Activated gamma-delta T cell treated with anti-CD3 and anti-CD28 coated beads, Interleukin-2, amount 50 U/mL, for 16 hours (primary cell): ENCODE measurements around the gene KDELR1.

Source experiments
- DNase-seq: peaks from one replicate; pipeline ENCODE4 v3.0.0-alpha.2; 2020; ENCODE audit warnings: low read depth

KDELR1 gene

GRCh38 chr19:48391100-48392005, at the start of gene KDELR1:
Gene KDELR1 (minus strand): TSS chr19:48391551. CDS start chr19:48391358, 193 bp downstream.
- DNase-seq = peak; percentile 63

GRCh38 chr19:48436586-48436985, 45.2 kb upstream of the KDELR1 start:
- DNase-seq = no peak

GRCh38 chr19:48433337-48433736, 42.0 kb upstream of the KDELR1 start:
- no peak for DNase-seq

GRCh38 chr19:48428670-48429069, 37.3 kb upstream of the KDELR1 start:
- DNase-seq = no peak

- DNase-seq = no peak
Measured at GRCh38 chr19:48424694-48425219, 33.4 kb upstream of the KDELR1 start.

- DNase-seq = no peak
Measured at GRCh38 chr19:48421548-48421947, 30.2 kb upstream of the KDELR1 start.

- DNase-seq = peak; percentile 60
Measured at GRCh38 chr19:48419158-48419920, 28.0 kb upstream of the KDELR1 start.

- DNase-seq = no peak
Measured at GRCh38 chr19:48418317-48419064, 27.1 kb upstream of the KDELR1 start.

GRCh38 chr19:48417421-48417820, 26.1 kb upstream of the KDELR1 start:
- DNase-seq = no peak

- DNase-seq = no peak
Measured at GRCh38 chr19:48415806-48416221, 24.5 kb upstream of the KDELR1 start.

GRCh38 chr19:48415395-48415794, 24.0 kb upstream of the KDELR1 start:
- DNase-seq = peak; percentile 50

GRCh38 chr19:48413879-48414587, 22.7 kb upstream of the KDELR1 start:
- no peak for DNase-seq

- no peak for DNase-seq
Measured at GRCh38 chr19:48405850-48406249, 14.5 kb upstream of the KDELR1 start.

- DNase-seq = no peak
Measured at GRCh38 chr19:48405010-48405659, 13.8 kb upstream of the KDELR1 start.

- peak; percentile 12 for DNase-seq
Measured at GRCh38 chr19:48403606-48404005, 12.3 kb upstream of the KDELR1 start.

- no peak for DNase-seq
Measured at GRCh38 chr19:48401287-48401686, 9.9 kb upstream of the KDELR1 start.

- peak; percentile 18 for DNase-seq
Measured at GRCh38 chr19:48400018-48400742, 8.8 kb upstream of the KDELR1 start.

GRCh38 chr19:48398375-48399235, 7.3 kb upstream of the KDELR1 start:
- peak; percentile 75 for DNase-seq

- DNase-seq = no peak
Measured at GRCh38 chr19:48398102-48398374, 6.7 kb upstream of the KDELR1 start.
